Aorta (tissue), 4 donors: ENCODE results near the gene MEP1A. TPM values are rescaled to one million over a fixed set of nuclear protein-coding genes. Genes with fewer than 3 reads are reported as not detected.

Experiments
- polyA plus RNA-seq, 2 donors: library from polyadenylated mRNA; stranded (reverse); fragments of 200-250 nt; gene quantifications; one replicate each; pipeline ENCODE4 v1.2.3, GENCODE V29; 2013
- total RNA-seq, 2 donors: library from RNA; stranded (reverse); fragmentation: NEBNext Ultra II Directional; extraction: Animal tissue kit (Norgen Biotek cat#: 25700); gene quantifications; one replicate each; pipeline ENCODE4 v1.2.1, GENCODE V29; 2021
- donor health status: healthy with polysubstance abuse.
- donor health status: Bipolar disorder and iron deficiency.
- donor health status: DM: no; HTN: no; CAD: no.
- donor health status: DM: yes; HTN: yes; CAD: no.

Gene MEP1A
- total and polyA plus RNA-seq, 4 donors = 0.10 to 13.6 TPM; not detected in 2

Other genes with a start within 250 kb of the MEP1A start
- 1 to 10 TPM; 2.0 to 4.2 TPM for gene CYP39A1, start 140.6 kb upstream of the MEP1A start, total RNA-seq
- 1 to 10 TPM in 1 of 2 donors, under 1 TPM in 1; 0.63 to 5.1 TPM for gene CYP39A1, start 140.6 kb upstream of the MEP1A start, polyA plus RNA-seq
- gene SLC25A27, start 140.4 kb upstream of the MEP1A start, total RNA-seq = 10 to 100 TPM; 19.7 to 45.9 TPM
- 10 to 100 TPM in 1 of 2 donors, under 1 TPM in 1; 0.50 to 71.9 TPM for gene SLC25A27, start 140.4 kb upstream of the MEP1A start, polyA plus RNA-seq
- 1 to 10 TPM; 1.0 to 1.8 TPM for gene TDRD6, start 105.5 kb upstream of the MEP1A start, total RNA-seq
- gene TDRD6, start 105.5 kb upstream of the MEP1A start, polyA plus RNA-seq = 1 to 10 TPM in 1 of 2 donors, not detected in 1; 1.6 TPM
- 1 to 10 TPM; 1.8 to 2.0 TPM for gene PLA2G7, start 58.0 kb upstream of the MEP1A start, total RNA-seq
- 1 to 10 TPM in 1 of 2 donors, under 1 TPM in 1; 0.31 to 4.8 TPM for gene PLA2G7, start 58.0 kb upstream of the MEP1A start, polyA plus RNA-seq
- not detected for gene ANKRD66, start 46.5 kb upstream of the MEP1A start, total RNA-seq
- gene ANKRD66, start 46.5 kb upstream of the MEP1A start, polyA plus RNA-seq = not detected
- 10 to 100 TPM; 28.7 to 34.6 TPM for gene ADGRF5, start 128.5 kb downstream of the MEP1A start, total RNA-seq
- 1 to 10 TPM in 1 of 2 donors, under 1 TPM in 1; 0.50 to 3.8 TPM for gene ADGRF5, start 128.5 kb downstream of the MEP1A start, polyA plus RNA-seq
- gene ADGRF1, start 248.9 kb downstream of the MEP1A start, total RNA-seq = not detected
- not detected for gene ADGRF1, start 248.9 kb downstream of the MEP1A start, polyA plus RNA-seq